HepG2 (cell line): ENCODE results near the gene EPN2. TPM values are rescaled to one million over a fixed set of nuclear protein-coding genes. Genes with fewer than 3 reads are reported as not detected.
A peak's percentile ranks its signal among the peaks of the same experiment; 100 is the strongest.

Source experiments
- ARID5B ChIP-seq: IDR thresholded peaks from 2 replicates; pipeline ENCODE4 v1.4.0; 2020; ENCODE audit warnings: mild to moderate bottlenecking, missing genetic modification reagents
- CREB1 ChIP-seq, 2 experiments: fragments of 450-650 bp in 1 of 2; IDR thresholded peaks; 2 replicates each; pipeline ENCODE4 v1.6.1; 2016 to 2017; ENCODE audit warnings: control low read depth in 1 of 2, mild to moderate bottlenecking in 1 of 2, missing compliant biosample characterization in 1 of 2, missing genetic modification characterization in 1 of 2
- E2F5 ChIP-seq: sonication (generic); formaldehyde crosslinking; conservative IDR thresholded peaks from 2 replicates; pipeline ENCODE4 v1.4.0; 2020; ENCODE audit warnings: missing genetic modification reagents
- GPN1 ChIP-seq: sonication (generic); formaldehyde crosslinking; IDR thresholded peaks from 2 replicates; pipeline ENCODE4 v1.5.1; 2020; ENCODE audit warnings: missing genetic modification reagents, borderline replicate concordance
- HOXA7 ChIP-seq: sonication (generic); formaldehyde crosslinking; IDR thresholded peaks from 2 replicates; pipeline ENCODE4 v1.8.1; 2022; ENCODE audit warnings: mild to moderate bottlenecking, missing genetic modification reagents, moderate library complexity
- PAX8 ChIP-seq: sonication (generic); formaldehyde crosslinking; IDR thresholded peaks from 2 replicates; pipeline ENCODE4 v1.8.0; 2022; ENCODE audit warnings: mild to moderate bottlenecking, missing genetic modification reagents, borderline replicate concordance
- TARDBP ChIP-seq: sonication (generic); formaldehyde crosslinking; IDR thresholded peaks from 2 replicates; pipeline ENCODE4 v1.8.0; 2022; ENCODE audit warnings: mild to moderate bottlenecking, missing genetic modification reagents
- ZNF10 ChIP-seq: sonication (generic); formaldehyde crosslinking; IDR thresholded peaks from 2 replicates; pipeline ENCODE4 v1.4.0; 2020; ENCODE audit warnings: mild to moderate bottlenecking, low read depth, missing genetic modification reagents, borderline replicate concordance
- ZNF180 ChIP-seq: sonication (generic); formaldehyde crosslinking; IDR thresholded peaks from 2 replicates; pipeline ENCODE4 v1.4.0; 2020; ENCODE audit warnings: low read depth, missing genetic modification reagents, borderline replicate concordance
- ZNF672 ChIP-seq: sonication (generic); formaldehyde crosslinking; IDR thresholded peaks from 2 replicates; pipeline ENCODE4 v1.8.1; 2022; ENCODE audit warnings: missing genetic modification reagents
- ZSCAN25 ChIP-seq: sonication (generic); formaldehyde crosslinking; IDR thresholded peaks from 2 replicates; pipeline ENCODE4 v1.8.0; 2022; ENCODE audit warnings: mild to moderate bottlenecking, missing genetic modification reagents
- ZSCAN5A ChIP-seq: sonication (generic); formaldehyde crosslinking; IDR thresholded peaks from 2 replicates; pipeline ENCODE4 v1.8.0; 2022; ENCODE audit warnings: mild to moderate bottlenecking, missing genetic modification reagents, borderline replicate concordance
- polyA plus RNA-seq, 8 experiments: library from polyadenylated mRNA; depleted of rRNA in 3 of 8; stranded (reverse) in 7 of 8; unstranded in 1 of 8; fragments of >200 nt; fragmentation: Illumina TruSeq in 4 of 8; extraction: Trizol in 4 of 8; gene quantifications; 2 replicates each; pipeline versions ENCODE4 v1.2.1 to v1.2.3, GENCODE V29; 2011 to 2016; ENCODE audit warnings: low read depth in 4 of 8, missing spikeins in 1 of 8, mixed read lengths in 1 of 8; ENCODE audit not compliant: insufficient read depth in 1 of 8
- total RNA-seq, 5 experiments: library from RNA; depleted of rRNA; stranded (reverse); fragments of >200 nt; fragmentation: Illumina TruSeq; extraction: Trizol; gene quantifications; 2 replicates each; pipeline ENCODE4 v1.2.3, GENCODE V29; 2016; ENCODE audit warnings: low read depth in 1 of 5

The EPN2 gene
- total and polyA plus RNA-seq, 2 of the 13 experiments (the other 11 are each of a cell fraction or from before 2014, with no cell fraction given) = 7.8 to 19.2 TPM

- TF ChIP-seq ZNF672 (CRISPR knock-in tag) = no peak
- TF ChIP-seq GPN1 (CRISPR knock-in tag) = no peak; the same call in 1 of the 2 replicates
- no peak for TF ChIP-seq HOXA7
- TF ChIP-seq TARDBP (CRISPR knock-in tag) = peak; percentile 89
- TF ChIP-seq ZNF10 (CRISPR knock-in tag) = no peak
- no peak for TF ChIP-seq CREB1 (IDR thresholded peaks at IDR 0.05)
- TF ChIP-seq CREB1 (CRISPR knock-in tag; IDR thresholded peaks at IDR 0.05) = no peak
- TF ChIP-seq PAX8 = no peak
- TF ChIP-seq ARID5B (CRISPR knock-in tag) = peak; percentile 11; the same call in 1 of the 2 replicates
- no peak for TF ChIP-seq E2F5
- TF ChIP-seq ZSCAN5A (CRISPR knock-in tag) = no peak; the same call in 1 of the 2 replicates
- peak; percentile 66 for TF ChIP-seq ZSCAN25 (CRISPR knock-in tag)
- TF ChIP-seq ZNF180 = no peak
Measured at GRCh38 chr17:19336938-19337711, 100.0 kb downstream of the EPN2 start (continued).
